ENCODE measurements around the gene PSG5.
"Not testable (repeated sequence)": the region's sequence is repeated elsewhere in the genome, so short reads cannot be mapped to it uniquely, and the experiment has no call there.

Gene PSG5

DNA sequence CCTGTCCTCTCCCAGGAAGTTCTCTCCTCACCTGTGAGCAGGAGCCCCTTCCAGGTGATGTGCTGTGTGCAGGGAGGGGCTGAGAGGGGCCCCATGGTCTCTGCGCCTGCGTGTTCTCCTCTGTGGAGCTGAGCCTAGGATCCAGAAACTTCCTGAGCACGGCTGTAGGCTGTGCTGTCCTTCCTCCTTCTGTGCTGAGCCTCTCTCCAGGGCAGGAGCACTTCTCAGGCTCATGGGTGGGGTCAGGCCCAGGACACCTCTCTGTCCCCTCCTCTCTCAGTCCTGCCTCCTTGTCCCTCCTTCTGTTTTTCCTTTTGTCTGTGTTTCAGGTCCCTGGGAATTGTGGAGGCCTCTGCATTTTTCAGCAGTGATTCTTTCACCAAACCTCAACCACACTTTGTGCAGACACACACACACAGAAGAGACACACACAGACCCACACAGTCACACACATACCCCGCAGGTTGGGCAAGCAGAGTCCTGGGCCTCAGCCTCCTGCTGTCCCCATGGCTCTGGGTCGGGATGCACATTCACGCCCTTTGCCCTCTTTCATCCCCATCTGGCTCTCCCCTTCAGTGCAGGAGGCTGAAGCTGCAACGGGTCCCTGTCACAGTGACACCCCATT, at the start of gene PSG5:
TSS of gene PSG5 (minus strand) at position 226 of the 625 bp plus-strand sequence. CDS start at position 95, 131 bp downstream.
- not testable (repeated sequence) for DNase-seq (ENCODE audit: low read depth in 2 of 2)

GRCh38 chr19:43235686-43236085, 49.4 kb upstream of the PSG5 start:
- not testable (repeated sequence) for DNase-seq (ENCODE audit: low read depth in 2 of 2)

DNA sequence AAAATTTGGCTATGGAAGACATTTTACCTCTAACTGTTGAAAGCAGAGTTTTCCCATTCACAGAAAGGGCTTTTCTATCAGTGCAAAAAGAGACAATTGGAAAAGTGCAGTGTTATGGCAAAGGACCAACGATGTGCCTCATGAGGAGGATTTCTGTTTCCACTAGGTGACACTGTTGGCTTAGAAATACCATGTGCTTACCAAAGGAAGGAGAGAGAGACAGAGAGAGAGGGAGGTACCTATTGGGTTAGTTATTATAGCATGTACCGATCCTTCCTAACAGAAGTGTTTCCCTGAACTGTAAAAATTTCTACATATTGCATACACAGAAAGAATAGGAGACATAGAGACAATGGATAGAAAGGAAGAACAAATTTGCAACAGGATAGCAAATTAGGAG, 43.0 kb upstream of the PSG5 start:
- DNase-seq (ENCODE audit: low read depth in 2 of 2) = no peak

DNA sequence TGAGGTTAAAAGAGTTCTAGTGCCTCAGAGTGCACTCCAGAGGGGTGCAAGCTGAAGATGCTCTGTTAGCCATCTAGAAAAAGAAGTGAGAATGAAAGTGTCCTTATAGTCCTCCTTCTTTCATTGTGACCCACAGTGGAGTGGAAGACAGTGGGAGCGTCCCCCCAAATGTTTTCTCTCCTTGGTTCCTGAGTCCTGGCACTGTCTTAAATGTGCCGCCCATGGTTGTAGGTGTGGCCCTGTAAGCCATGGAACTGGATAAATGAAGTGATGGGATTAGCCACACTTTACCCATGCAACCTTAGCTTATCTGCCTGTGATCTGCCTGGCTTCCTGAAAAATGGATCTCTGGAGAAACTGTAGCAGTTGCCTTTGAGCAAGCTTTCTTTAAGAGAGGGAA, 42.4 kb upstream of the PSG5 start:
- not testable (repeated sequence) for DNase-seq (ENCODE audit: low read depth in 2 of 2)

- not testable (repeated sequence) for DNase-seq (ENCODE audit: low read depth in 2 of 2)
Measured at GRCh38 chr19:43226986-43227385, 40.6 kb upstream of the PSG5 start.

GRCh38 chr19:43224855-43225253, 38.5 kb upstream of the PSG5 start:
- no peak for DNase-seq (ENCODE audit: low read depth in 2 of 2)

DNA sequence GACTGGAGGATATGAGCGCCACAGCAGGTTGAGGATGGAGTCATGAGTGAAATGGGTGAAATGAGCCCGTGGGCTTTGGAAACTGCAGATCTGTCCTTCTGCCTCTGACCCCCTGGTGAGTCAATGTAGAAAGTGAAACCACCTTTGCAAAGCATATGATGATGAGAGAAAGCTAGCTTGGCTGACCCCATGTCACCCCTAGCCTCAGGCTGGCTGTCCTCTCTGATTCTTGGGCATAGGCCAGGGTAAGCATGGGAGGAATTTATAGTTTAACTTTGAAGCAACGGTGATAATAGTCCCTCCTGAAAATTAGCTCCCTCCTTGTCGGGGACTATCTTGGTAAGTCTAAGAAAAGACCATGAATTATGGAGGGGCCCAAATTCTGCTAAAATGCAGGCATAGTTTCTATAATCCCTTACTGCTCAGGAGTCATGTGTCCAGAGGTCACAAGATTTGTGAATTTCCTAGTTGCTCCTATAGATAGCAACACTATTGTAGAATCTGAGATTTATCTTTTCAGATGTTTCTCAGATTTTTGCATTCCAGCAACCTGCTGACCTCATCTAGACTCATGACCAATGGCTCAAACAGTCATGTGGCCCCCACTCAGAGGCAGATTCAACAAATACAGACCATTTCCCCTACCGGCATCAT, 38.0 kb upstream of the PSG5 start:
- not testable (repeated sequence) for DNase-seq (ENCODE audit: low read depth in 2 of 2)

DNA sequence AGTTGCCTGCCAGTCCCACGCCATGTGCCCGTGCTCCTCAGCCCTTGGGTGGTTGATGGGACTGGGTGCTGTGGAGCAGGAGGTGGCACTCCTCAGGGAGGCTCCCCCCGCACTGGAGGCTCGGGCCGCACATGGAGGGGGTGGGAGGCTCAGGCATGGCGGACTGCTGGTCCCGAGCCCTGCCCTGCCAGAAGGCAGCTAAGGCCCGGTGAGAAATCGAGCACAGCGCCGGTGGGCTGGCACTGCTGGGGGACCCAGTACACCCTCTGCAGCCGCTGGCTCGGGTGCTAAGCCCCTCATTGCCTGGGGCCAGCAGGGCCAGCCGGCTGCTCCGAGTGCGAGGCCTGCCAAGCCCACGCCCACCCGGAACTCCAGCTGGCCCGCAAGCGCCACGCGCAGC, 35.6 kb upstream of the PSG5 start:
- DNase-seq (ENCODE audit: low read depth in 2 of 2) = not testable (repeated sequence)

GRCh38 chr19:43219136-43219535, 32.8 kb upstream of the PSG5 start:
- DNase-seq (ENCODE audit: low read depth in 2 of 2) = not testable (repeated sequence)

- not testable (repeated sequence) for DNase-seq (ENCODE audit: low read depth in 2 of 2)
Measured at GRCh38 chr19:43215881-43216280, 29.5 kb upstream of the PSG5 start.

- no peak for DNase-seq (ENCODE audit: low read depth in 2 of 2)
Measured at GRCh38 chr19:43207991-43208390, 21.7 kb upstream of the PSG5 start.

DNA sequence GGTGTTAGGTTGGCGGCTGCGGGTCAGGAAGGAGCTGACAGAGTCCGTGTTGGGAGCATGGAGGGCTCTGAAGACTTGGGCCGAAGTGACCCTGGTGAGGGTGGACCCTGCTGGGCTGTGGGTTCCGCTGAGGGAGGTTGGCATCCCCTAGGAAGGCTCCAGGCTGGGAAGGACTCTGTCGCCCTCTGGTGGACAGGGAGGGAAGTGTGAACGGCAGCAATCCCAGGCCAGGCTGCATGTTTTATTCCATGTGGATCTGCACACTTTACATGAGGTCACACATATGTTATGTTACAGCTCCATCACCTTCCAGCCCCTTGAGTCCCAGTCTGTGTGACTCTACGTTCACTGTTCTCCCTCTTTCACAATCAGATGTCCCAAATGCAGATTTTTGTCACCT, 20.8 kb upstream of the PSG5 start:
- not testable (repeated sequence) for DNase-seq (ENCODE audit: low read depth in 2 of 2)

DNA sequence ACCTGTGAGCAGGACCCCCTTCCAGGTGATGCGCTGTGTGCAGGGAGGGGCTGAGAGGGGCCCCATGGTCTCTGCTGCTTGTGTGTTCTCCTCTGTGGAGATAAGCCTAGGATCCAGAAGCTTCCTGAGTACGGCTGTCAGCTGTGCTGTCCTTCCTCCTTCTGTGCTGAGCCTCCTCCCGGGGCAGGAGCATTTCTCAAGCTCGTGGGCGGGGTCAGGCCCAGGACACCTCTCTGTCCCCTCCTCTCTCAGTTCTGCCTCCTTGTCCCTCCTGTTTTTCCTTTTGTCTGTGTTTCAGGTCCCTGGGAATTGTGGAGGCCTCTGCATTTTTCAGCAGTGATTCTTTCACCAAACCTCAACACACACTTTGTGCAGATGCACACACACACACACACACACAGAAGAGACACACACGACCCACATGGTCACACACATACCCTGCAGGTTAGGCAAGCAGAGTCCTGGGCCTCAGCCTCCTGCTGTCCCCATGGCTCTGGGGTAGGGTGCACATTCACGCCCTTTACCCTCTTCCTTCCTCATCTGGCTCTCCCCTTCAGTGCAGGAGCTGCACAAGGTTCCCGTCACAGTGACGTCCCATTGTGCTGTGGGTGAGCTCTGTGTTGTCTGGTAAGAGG, 19.3 kb upstream of the PSG5 start, which contains the start of gene PSG4:
TSS of gene PSG4 (minus strand) at position 168 of the 635 bp plus-strand sequence. CDS start at position 66, 102 bp downstream.
- DNase-seq (ENCODE audit: low read depth in 2 of 2) = not testable (repeated sequence)

DNA sequence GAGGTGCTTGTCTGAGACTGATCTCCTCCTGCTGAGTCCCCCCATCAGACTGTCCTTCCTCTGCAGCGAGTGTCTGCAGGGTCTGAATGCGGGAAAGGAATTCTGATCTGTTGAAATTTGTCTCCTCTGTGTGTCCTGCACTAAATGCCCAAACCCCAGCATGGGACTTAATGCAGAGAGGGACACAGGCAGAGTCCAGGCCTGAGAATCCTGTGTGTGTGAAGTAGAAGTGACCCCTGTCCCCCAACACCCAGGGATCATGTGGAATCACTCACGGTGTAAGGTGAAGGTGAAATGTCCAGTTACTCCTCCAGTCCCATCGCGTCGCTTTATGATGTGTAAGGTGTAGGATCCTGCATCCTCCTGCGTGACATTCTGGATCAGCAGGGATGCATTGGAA, 17.3 kb upstream of the PSG5 start:
- not testable (repeated sequence) for DNase-seq (ENCODE audit: low read depth in 2 of 2)

DNA sequence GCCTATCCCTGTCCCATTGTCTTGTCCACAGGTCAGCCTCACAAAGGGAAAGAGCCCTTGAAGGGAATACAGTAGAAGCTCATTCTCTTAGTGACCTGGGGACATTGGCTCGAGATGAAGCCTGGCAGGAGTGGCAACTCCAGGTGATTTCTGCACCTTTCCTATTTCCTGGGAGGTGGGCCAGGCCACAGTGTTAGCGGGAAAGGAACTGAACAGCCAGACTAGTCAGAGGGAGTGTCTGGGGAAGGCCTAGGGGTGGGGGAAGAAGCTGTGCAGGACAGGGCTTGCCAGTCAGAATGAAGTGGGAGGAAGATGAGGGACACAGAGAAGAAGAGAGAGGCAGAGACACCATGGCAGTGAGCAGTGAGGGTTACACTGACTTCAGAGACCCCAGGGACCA, 15.6 kb upstream of the PSG5 start:
- not testable (repeated sequence) for DNase-seq (ENCODE audit: low read depth in 2 of 2)

- not testable (repeated sequence) for DNase-seq (ENCODE audit: low read depth in 2 of 2)
Measured at GRCh38 chr19:43201337-43201801, 15.0 kb upstream of the PSG5 start.

DNA sequence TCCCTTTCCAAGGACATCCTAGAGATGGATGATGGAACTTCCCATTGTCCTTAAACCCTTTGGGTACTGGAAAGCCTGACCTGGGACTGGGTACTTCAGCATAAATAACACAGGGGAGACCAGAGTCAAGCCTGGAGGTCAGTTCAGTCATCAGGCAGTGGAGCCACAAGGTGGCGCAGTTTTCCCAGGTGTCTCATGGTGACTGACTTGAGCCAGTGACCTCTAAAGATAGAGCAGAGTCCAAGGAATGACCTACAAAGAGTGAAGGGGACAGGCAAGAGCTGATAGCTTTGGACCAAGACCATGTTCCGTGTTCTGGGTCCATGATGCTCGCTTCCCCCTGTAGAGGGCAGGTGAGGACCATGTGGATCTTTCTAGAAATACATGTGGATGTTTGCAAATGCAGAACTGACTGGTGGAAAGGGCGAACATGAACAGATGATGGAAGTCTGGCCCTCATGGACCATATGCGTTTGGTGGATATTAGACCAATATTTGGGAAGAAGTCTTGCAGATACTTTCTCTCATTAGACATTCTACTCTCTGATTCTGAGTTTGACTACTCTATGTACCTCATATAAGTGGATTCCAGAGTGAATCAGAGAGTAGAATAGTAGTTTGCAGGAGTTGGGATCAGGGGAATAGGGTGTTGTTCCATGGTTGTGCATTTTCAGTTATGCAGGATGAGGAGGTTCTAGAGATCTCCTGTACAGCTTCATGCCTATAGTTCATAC, 12.5 kb upstream of the PSG5 start:
- DNase-seq (ENCODE audit: low read depth in 2 of 2) = not testable (repeated sequence)

DNA sequence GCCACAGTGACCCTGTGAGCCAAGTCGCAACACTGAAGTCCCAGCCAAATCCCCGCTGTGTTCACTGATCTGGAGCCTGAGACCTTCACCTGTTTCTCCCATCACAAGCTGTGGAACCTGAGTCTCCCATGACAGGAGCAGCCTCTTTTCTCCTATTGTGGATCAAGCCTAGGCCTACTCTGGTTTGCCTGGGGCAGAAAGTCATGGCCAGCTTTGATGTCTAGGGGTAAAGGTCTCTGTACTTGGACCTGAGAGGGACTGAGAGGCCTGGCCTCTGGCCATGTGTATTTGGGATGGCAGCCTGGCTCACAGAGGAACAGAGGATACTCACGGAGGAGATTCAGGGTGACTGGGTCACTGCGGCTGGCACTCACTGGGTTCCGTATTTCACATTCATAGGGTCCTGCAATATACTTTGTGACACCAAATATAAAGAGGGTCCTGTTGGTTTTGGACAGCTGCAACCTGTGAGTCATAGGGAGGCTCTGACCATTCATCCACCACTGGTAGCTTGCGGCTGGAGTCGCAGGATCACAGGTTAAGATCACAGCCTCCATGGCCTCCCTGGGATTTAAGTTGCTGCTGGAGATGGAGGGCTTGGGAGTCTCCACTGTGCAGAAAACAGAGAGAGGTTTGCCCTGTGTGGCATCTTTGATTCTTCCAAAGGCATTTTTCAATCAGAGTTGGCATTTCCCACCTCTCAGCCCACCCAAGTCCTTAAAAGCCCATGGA, 11.5 kb upstream of the PSG5 start:
- DNase-seq (ENCODE audit: low read depth in 2 of 2) = not testable (repeated sequence)

GRCh38 chr19:43194397-43194796, 8.1 kb upstream of the PSG5 start:
- DNase-seq (ENCODE audit: low read depth in 2 of 2) = not testable (repeated sequence)

DNA sequence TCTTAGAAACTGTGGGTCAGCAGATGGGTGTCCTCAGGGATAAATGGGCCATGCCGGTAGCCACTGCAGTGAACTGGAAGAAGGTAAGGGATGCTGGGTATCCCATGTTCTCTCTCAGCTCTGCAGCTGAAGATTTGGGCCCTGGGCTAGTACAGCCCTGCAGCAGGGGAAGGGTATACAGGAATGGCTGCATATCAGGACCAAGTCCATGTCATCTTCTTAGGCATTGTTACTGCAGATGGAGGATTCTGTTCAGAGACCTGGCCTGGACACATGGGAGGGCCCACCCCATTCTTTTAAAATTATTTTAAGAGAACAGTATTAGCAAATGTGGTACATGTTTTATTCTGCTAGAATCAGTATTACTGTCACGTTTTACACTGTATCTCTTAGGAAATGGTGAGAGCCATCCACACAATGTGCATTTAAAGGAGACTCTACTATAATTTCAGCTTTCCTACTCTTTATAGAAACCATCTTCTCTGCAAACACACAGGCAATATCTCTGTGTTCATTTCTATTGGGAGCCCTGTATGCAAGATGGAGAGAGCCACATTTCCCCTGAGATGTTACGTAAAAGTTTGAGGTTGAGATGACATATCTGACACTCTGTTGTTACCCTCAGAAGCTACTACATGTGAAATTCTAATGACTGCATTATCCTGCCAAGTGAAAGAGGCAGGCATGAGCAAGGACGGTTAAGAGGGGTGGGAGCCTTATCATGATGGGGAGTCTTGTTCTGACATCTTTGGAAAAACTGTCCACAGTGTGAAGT, 6.2 kb upstream of the PSG5 start:
- not testable (repeated sequence) for DNase-seq (ENCODE audit: low read depth in 2 of 2)
